DOHH2 (cell line): ENCODE data around the gene AMER3.

Experiments used
- CTCF ChIP-seq: fragments of 200-600 bp; sonication (generic); IDR thresholded peaks from one replicate; pipeline ENCODE4 v1.5.1; 2014; ENCODE audit warnings: antibody characterized with exemption, mild to moderate bottlenecking, low read depth, low read length; ENCODE audit not compliant: poor library complexity, severe bottlenecking
- EZH2phosphoT487 ChIP-seq: fragments of 200-600 bp; sonication (generic); IDR thresholded peaks from 2 replicates; pipeline ENCODE4 v1.6.1; 2017; ENCODE audit warnings: borderline replicate concordance, mild to moderate bottlenecking, antibody characterized with exemption, low read length, moderate library complexity, mixed read lengths

DNA sequence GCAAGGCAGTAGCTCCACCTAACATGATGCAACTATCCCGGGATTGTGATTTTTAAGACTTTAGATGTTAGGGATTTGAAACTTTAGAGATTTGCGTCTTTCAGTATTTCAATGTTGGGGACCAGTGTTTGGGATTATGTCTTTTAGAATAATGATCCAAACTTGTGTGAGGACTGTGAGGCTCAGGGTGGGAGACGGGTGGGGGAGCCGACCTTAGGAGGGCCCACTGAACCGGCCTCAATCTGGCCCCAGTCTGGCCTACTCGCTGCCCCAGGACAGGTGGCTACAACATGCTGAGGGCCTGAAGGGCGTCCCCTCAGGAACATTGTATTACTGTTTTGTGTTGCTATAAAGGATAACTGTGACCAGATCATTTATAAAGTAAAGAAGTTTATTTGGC is 10.7 kb downstream of the AMER3 start:
- TF ChIP-seq CTCF (no peak), EZH2phosphoT487 (no peak)
